GM19452 (cell line): Measurements from ENCODE around the gene HSPA14.
"Not testable (repeated sequence)": the region's sequence is repeated elsewhere in the genome, so short reads cannot be mapped to it uniquely, and the experiment has no call there.

ENCODE experiments used
- ATAC-seq: cut with Tn5 transposase; IDR thresholded peaks from one replicate; pipeline ENCODE4 v1.9.1; 2021; ENCODE audit not compliant: unreplicated experiment

Gene HSPA14

DNA sequence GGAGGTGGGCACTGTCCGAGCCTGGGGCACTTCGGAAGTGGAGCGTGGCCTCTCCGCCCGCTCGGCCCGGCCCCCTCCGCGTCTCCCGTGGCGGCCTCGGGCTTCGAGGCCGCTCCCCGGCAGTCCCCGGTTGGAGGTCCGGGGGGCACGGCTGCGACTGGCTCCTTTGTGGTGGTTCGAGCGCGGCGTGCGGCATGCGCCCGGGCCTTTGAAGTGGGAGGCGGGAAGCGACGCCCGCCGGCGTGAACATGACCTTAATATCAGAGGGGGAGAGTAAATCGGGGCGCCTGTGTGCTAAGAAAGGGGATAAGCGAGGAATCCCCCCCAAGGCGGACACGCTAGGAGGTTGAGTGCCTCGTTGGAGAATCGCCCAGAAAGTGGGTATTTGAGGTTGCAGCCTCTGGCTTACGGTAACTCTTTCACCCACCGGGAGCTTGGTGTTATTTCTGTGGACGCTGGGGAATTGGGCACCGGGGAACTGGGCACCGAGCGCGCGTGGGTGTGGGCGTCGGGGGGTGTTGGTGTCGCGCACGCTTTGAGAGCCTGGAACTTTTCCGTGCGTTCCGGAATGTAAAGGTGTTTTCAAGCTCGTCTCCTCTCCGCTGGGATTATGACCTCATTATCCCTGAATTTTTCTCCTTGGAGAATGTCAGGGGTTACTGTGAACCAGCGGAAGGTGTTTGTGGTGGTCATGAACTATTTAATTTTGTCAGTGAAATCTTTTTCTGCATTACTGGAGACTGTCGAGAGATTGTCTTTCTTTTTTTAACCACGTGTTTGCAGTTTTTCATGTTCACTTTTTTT is 41.2 kb downstream of the HSPA14 start:
- peak; percentile 25 for ATAC-seq

GRCh38 chr10:14879928-14880193 is 41.8 kb downstream of the HSPA14 start:
- no peak for ATAC-seq

- ATAC-seq: no peak
Measured at GRCh38 chr10:14880229-14880628, 42.1 kb downstream of the HSPA14 start.

GRCh38 chr10:14884082-14884481 is 46.0 kb downstream of the HSPA14 start:
- no peak for ATAC-seq

DNA sequence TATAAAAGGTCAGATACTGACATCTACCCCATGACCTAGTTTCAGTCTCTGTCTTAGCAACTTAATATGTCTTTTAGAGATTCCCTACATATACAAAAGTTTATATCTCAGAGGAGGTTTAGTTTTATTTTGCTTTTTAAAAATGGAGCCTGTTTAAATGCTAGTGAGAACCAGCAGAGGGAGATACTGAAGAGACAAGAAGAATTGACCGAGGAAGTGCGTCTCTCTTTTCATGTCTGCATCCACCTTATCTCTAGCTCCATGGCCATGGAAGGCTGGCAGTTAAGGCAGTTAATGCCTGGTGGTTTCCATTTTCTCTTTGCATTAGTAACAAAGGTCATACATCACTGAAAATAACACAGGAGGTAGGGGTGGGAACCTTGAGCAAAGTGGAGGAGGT is 51.2 kb downstream of the HSPA14 start:
- no peak for ATAC-seq

- no peak for ATAC-seq
Measured at GRCh38 chr10:14891151-14891550, 53.0 kb downstream of the HSPA14 start.

DNA sequence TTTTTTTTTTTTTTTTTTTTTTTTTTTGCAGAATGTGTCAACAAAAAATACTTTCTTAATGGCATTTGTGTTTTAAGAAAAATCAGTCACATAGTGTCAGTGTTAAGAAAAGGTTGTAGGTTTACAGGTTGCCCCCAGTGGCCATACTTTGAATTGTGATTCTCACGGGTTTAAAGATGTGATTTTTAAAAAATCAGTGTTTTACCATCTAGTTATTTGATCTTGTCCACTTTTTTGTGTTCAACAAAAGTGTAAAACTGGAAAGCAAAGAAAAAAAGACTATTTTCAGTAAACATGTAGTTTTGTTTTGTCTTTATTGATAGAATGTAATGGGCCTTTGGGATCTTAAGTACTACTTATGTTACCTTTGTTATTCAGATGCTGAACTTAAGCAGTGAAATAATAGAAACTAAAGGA is 66.2 kb downstream of the HSPA14 start:
- ATAC-seq: no peak

DNA sequence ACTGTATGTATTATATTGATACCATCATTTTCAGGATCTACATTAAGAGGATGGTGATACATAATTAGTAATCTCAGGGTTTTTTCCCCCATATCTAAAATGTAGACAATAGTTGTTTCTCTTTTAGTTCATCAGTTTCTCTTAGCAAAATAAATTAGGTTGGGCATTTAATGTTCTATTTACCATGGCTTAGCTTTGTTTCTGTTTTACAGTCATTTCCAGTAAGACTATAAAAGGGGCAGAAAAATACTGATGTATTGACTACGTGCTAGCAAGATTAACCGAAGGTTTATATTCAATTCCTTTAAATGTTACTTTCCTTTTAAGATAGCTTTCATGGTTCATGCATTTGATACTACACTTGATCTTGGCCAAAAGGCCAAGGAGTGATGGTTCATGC is 66.8 kb downstream of the HSPA14 start:
- ATAC-seq: no peak

- no peak for ATAC-seq
Measured at GRCh38 chr10:14905890-14906289, 67.8 kb downstream of the HSPA14 start.

DNA sequence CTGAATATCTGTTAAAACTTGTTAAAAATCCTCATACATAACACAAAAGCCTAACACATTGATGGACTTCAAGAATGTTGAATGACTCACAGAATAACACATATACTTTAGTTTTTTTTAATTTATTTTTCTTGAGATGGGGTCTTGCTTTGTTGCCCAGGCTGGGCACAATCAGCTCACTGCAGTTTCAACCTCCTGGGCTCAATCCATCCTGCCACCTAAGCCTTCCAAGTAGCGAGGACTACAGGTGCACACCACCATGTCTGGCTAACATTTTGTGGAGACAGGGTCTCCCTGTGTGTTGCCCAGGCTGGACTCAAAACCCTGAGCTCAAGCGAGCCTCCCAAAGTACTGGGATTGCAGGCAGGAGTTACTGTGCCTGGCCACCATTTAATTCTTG is 68.7 kb downstream of the HSPA14 start:
- no peak for ATAC-seq

- ATAC-seq: not testable (repeated sequence)
Measured at GRCh38 chr10:14907591-14907990, 69.5 kb downstream of the HSPA14 start.

GRCh38 chr10:14909101-14909500 is 71.0 kb downstream of the HSPA14 start:
- ATAC-seq: no peak

- no peak for ATAC-seq
Measured at GRCh38 chr10:14910953-14911352, 72.8 kb downstream of the HSPA14 start.

GRCh38 chr10:14911801-14912200 is 73.7 kb downstream of the HSPA14 start:
- no peak for ATAC-seq

GRCh38 chr10:14916600-14916999 is 78.5 kb downstream of the HSPA14 start:
- ATAC-seq: no peak

DNA sequence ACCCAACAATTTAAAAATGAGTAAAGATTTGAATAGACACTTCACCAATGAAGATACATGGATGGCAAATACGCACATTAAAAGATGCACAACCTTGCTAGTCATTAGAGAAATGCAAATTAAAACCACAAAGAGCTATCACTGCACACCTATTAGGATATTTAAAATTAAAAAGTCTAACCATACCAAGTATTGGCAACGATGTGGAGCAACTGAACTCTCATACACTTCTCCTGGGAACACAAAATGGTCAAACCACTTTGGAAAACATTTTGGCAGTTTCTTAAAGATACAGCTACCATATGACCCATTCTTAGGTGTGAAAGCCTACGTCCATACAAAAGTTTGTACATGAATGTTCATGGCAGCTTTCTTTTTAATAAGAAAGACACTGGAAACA is 79.7 kb downstream of the HSPA14 start:
- no peak for ATAC-seq

DNA sequence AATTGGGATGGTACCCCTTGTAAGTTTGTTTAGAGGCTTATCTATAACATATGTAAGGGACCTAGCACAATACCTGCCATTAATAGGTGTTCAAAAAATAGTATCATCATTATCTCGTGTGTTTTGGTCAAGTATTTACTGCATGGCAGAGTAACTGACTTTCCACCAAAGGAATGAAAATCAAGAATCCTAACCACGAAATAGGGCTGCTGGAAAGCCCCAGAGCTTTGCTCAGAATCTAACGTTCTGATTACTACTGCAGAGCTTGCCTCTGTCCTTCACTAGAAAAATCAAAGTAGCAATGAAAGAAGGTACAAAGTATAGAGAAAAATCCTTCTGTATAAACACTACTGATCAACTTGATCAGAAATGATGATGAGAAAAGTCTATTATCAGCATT is 80.9 kb downstream of the HSPA14 start:
- ATAC-seq: no peak
